IPS DF 6.9 (cell line): ENCODE data around the gene LAMP5.

Experiments
- DNase-seq: peaks from one replicate; pipeline ENCODE4 v3.0.0-alpha.2; 2013; ENCODE audit warnings: low read depth, low spot score
- H3K27ac ChIP-seq: one replicate; pipeline ENCODE4 v1.5.1; 2013; ENCODE audit warnings: low read length, control low read depth
- H3K27me3 ChIP-seq: 2 replicates; pipeline ENCODE4 v1.6.1; 2013; ENCODE audit warnings: mild to moderate bottlenecking, low read length; ENCODE audit not compliant: control insufficient read depth, insufficient read depth
- H3K36me3 ChIP-seq: 2 replicates; pipeline ENCODE4 v1.6.1; 2013; ENCODE audit warnings: low read length; ENCODE audit not compliant: control insufficient read depth, insufficient read depth
- H3K4me1 ChIP-seq: 2 replicates; pipeline ENCODE4 v1.6.1; 2013; ENCODE audit warnings: low read length; ENCODE audit not compliant: control insufficient read depth, insufficient read depth
- H3K4me3 ChIP-seq: 2 replicates; pipeline ENCODE4 v1.5.1; 2013; ENCODE audit warnings: mild to moderate bottlenecking, low read length
- H3K9me3 ChIP-seq: 2 replicates; pipeline ENCODE4 v1.6.1; 2013; ENCODE audit warnings: low read length, inconsistent platforms; ENCODE audit not compliant: control insufficient read depth, insufficient read depth
- WGBS: extraction: QIAGEN DNeasy Blood & Tissue Kit; methylation state at CpG from one replicate; pipeline ENCODE4 v1.1.7; 2013; ENCODE audit warnings: mixed read lengths, missing lambda C conversion rate; ENCODE audit not compliant: insufficient read length, insufficient coverage; 5-methylcytosine and 5-hydroxymethylcytosine counted together

Gene LAMP5

DNA sequence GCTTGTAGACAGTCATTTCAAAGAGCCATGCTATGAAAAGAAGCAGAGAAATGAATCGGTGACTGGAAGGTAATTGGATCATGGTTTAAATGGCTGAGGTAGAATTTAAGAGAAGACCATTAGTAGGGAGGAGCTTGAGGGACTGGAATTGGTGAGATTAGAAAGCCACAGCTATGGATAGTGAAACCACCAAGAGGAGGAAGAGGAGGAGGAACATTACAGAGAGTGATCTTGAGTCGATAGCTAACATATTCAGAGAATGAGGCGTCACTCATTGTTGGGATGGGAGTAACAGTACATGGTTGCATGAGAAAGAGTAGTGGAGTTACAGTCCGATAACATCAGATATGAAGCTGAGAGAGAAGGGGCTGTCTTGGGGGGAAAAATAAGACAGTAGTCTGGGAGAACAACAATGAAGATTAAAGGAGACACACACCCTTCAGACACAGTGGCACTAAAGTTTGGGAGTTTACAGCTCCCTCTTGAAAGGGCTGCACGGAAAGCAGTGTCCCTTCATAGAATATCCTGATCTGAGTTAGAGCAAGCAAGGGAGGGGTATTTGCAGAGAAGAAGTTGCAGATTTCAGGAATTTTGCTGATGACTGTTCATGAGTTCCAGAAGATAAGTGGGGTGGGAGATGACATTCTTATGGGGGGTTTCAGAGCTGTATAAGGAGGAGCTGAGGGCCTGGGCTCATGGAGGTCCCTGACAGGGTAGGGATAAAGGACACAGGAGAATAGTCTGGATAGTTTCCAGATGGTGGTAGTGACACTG lies 15.1 kb upstream of the LAMP5 start:
- no CpG with 5 or more reads among the region's 5 CpGs for WGBS
- H3K4me1 ChIP-seq, result no peaks in the 10 kb centered on the region
- DNase-seq, result no peak
- H3K9me3 ChIP-seq, result no peaks in the 10 kb centered on the region
- no peak overlapping the region for H3K27ac ChIP-seq
- H3K27me3 ChIP-seq, result no peaks in the 10 kb centered on the region
- H3K36me3 ChIP-seq, result no peaks in the 10 kb centered on the region
- no peak overlapping the region for H3K4me3 ChIP-seq

DNA sequence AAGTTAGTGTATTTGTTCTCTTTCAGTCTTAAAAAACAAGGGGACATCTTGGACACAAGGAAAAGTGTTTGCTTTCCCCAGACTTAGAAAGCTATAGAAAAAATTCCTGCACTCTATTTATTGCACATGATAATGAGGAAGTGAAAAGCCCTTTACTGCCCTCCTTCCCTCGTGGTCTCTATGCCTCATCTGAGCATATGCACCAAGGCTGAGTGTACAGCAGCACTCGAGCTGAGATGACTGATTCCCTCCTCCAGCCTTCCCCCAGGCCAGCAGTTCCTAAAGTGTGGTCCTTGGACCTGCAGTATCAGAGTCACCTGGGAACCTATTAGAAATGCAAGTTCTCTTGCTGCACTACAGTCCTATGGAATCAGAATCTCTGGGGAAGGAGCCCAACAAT lies 14.3 kb upstream of the LAMP5 start:
- Histone ChIP-seq H3K36me3 (no peaks in the 10 kb centered on the region), H3K27me3 (peaks cover under 1% of the 10 kb centered on the region; the same call in 1 of the 2 replicates), H3K4me3 (no peak overlapping the region), H3K27ac (no peak overlapping the region), H3K9me3 (no peaks in the 10 kb centered on the region), H3K4me1 (no peaks in the 10 kb centered on the region)
- no CpG with 5 or more reads among the region's 2 CpGs for WGBS
- DNase-seq, result no peak

DNA sequence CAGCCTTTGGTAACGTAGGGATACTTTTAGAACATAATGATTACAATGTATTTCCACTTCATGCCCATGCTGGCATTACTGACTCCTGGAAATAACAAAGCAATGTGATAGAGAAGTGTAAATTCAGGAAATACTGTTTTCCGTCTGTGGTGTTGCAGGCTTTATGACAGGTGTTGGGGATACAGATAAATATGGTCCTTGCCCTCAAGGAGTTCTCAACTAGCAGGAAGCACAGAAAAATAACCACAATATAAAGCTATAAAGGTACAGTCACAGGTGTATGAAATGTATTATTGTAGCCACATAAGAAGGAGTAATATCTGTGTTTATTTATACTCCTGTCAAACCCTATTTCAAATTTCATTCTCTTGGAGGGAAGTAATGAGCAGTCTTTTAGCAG lies 12.9 kb upstream of the LAMP5 start:
- Histone ChIP-seq H3K9me3 (no peaks in the 10 kb centered on the region), H3K4me3 (no peak overlapping the region), H3K36me3 (no peaks in the 10 kb centered on the region), H3K27ac (no peak overlapping the region), H3K4me1 (no peaks in the 10 kb centered on the region), H3K27me3 (peaks cover 14% of the 10 kb centered on the region)
- WGBS, result no CpG with 5 or more reads among the region's 2 CpGs
- no peak for DNase-seq

DNA sequence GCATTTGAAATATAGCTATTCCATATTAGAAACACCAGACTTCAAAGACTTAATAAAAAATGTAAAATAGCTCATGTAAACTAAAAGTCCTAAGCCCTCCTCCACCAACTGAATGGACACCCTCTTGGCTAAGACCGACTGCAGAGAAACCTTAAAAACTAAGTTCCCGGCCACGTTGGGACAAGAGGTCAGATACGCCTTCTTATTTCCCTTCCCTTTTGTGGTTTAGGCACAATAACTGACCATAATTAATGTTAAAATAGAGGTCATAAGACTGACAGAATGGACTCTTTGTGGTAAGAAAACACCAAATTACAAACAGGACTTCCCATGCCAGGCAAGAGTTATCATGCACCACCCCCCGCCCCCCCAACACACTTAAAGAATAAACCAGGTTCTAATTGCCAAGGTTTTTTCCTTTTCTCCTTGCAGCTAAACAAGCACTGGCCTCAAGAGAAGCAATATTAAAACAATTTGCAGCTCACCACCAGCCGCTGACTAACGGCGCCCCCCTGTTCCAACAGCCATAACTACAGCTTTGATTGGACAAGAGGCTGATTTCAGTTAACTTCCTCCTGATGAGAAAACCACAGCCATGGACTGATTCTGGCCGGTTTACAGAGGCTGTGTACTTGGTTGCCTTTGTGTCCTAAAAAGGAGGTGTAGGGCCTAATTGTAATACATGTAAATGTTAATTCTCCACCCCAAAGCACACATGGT lies 10.7 kb upstream of the LAMP5 start:
- DNase-seq, result no peak

DNA sequence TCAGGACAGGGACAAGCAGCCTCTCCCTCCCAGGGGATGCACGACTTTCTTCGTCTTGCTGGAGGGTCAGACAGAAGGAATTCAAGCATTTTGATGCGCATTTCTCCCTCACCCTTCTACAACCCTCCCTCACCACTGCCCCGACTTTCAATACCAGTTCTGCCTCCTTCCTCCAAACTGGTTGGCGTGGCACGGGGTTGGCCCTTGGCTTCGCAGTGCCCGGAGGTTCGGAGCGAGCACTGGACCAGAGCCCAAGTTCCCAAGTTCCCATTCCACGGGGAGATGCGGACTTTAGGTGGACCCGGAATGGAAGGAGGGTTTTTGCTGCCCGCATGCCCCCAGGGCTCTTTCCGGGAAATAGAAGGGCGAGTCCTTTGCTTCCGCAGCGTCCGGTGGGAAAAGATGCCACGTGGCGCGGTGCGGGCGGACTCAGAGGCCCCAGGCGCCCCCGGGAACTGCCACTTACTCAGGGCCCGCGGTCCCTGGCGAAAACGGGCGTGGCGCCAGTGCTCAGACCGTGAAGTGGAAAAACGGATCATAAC lies 8.0 kb upstream of the LAMP5 start:
- no peak overlapping the region for H3K27ac ChIP-seq
- H3K27me3 ChIP-seq, result peaks cover 58% of the 10 kb centered on the region
- WGBS, result no CpG with 5 or more reads among the region's 34 CpGs
- no peak overlapping the region for H3K4me3 ChIP-seq
- H3K4me1 ChIP-seq, result peaks cover 5% of the 10 kb centered on the region
- DNase-seq, result no peak
- no peaks in the 10 kb centered on the region for H3K9me3 ChIP-seq
- H3K36me3 ChIP-seq, result no peaks in the 10 kb centered on the region

More for the DNA sequence above, 10.7 kb upstream of the LAMP5 start:
- WGBS, result no CpG with 5 or more reads among the region's 9 CpGs
- peaks cover 3% of the 10 kb centered on the region; the same call in 1 of the 2 replicates for H3K4me1 ChIP-seq
- H3K4me3 ChIP-seq, result no peak overlapping the region
- H3K9me3 ChIP-seq, result no peaks in the 10 kb centered on the region
- peaks cover 36% of the 10 kb centered on the region for H3K27me3 ChIP-seq
- H3K27ac ChIP-seq, result no peak overlapping the region
- no peaks in the 10 kb centered on the region for H3K36me3 ChIP-seq

DNA sequence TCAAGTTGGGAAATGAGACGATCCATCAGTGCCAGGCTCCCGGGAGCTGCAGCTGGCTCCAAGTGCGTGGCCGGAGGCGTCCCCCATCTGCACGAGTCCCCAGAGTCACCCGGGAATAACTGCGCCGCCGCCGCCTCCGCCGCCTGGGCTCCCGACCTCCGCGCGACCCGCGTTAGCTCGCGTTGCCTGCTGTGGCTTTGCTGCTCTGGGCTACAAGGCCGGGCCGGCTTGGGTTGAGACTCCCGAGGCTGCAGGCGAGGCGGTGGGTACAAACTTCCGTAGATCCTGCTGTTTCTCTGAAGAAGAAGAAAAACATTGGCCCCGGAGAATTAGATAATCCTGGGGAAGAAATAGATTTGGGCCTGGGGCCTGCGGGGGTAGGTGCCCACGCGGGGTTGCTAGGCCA lies 7.4 kb upstream of the LAMP5 start:
- Histone ChIP-seq H3K27ac (no peak overlapping the region), H3K9me3 (no peaks in the 10 kb centered on the region), H3K36me3 (no peaks in the 10 kb centered on the region), H3K4me1 (peaks cover 5% of the 10 kb centered on the region), H3K27me3 (peaks cover 58% of the 10 kb centered on the region), H3K4me3 (no peak overlapping the region)
- no CpG with 5 or more reads among the region's 31 CpGs for WGBS
- DNase-seq, result no peak

DNA sequence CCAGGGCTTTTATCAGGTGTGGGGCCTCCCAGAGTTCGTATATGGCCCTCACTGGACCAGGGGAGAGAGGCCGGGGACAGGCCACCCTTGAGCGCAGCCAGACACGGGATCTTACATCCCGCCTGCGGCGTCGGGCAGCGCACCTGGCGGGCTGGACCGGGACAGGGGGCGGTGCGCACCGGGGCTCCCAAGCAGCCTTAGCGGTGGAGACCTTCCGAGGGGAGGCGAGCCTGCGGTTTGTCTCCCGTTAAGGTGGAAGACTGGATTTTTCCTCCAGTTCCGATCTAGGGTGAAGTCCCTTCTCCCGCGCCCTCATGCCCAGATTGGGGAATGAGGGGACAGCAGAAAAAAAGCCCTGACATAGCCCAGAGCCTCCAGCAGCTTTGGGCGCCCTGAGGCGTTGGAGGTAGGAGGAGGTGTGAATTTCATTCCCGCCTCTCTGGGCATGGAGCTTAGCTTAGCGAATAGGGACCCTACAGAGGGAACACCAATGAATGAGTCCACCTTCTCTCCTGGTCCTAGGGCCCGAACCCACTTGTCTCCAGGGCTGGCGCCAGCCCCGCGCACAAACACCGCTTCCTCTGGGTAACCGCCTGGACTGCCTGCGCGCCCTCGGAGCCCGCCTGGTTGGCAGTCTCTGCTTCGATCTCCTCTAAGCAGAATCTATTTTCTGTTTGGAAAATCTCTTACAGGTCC lies 6.7 kb upstream of the LAMP5 start:
- Histone ChIP-seq H3K4me1 (peaks cover 5% of the 10 kb centered on the region), H3K27ac (no peak overlapping the region), H3K27me3 (peaks cover 58% of the 10 kb centered on the region), H3K4me3 (no peak overlapping the region), H3K36me3 (no peaks in the 10 kb centered on the region), H3K9me3 (no peaks in the 10 kb centered on the region)
- no peak for DNase-seq
- no CpG with 5 or more reads among the region's 37 CpGs for WGBS

DNA sequence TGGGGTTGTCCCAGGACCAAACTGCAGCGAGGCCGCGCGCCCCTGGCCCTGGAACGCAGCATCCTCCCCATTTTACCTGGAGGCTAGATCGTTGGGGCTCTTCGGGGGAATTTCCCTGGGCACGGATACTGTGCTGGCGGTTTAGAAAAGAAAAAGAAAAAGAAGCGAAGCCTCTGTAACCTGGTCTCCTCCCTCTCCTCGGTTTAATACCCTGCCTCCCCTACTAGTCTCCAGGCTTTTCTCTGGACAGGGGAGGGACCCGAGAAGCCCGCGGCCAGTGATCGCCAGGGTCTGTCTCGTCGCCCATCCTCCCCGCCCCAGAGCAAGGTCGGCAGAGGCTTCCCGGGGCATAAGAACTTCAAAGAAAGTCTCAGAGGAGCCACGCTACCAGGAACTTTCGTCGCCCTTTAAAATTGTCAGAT lies 6.1 kb upstream of the LAMP5 start:
- H3K27me3 ChIP-seq, result peaks cover 58% of the 10 kb centered on the region
- no peaks in the 10 kb centered on the region for H3K36me3 ChIP-seq
- no peaks in the 10 kb centered on the region for H3K9me3 ChIP-seq
- peak overlapping the region; percentile 3; the same call in 1 of the 2 replicates for H3K4me3 ChIP-seq
- H3K27ac ChIP-seq, result no peak overlapping the region
- DNase-seq, result no peak
- H3K4me1 ChIP-seq, result peaks cover 5% of the 10 kb centered on the region
- no CpG with 5 or more reads among the region's 23 CpGs for whole genome bisulfite sequencing

DNA sequence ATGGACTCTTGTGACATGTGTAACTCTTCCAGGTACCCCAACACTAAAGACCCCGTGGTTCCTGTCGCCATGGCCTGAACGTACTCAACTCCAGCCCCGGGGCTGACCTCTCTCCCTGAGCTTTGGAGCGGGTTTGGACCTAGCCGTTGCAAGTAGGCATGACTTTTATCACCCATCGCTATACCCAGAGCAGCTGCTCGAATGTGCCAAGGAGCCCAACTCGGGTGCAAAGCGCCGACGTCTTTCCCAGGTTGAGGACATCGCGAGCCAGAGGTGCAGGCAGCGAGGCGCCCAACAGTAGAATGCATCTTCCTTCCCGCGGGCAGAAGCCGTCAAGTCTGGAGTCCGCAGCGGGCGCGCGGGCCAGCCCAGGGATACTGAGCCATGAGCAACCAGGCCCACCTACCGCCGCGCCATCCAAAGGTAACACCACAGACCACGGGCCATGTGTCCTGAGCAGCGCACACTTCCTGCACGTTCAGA lies 5.7 kb upstream of the LAMP5 start:
- Histone ChIP-seq H3K9me3 (no peaks in the 10 kb centered on the region), H3K27me3 (peaks cover 58% of the 10 kb centered on the region), H3K4me3 (peak overlapping the region; percentile 0; the same call in 1 of the 2 replicates), H3K4me1 (peaks cover 5% of the 10 kb centered on the region), H3K27ac (no peak overlapping the region), H3K36me3 (no peaks in the 10 kb centered on the region)
- no CpG with 5 or more reads among the region's 30 CpGs for WGBS
- DNase-seq, result no peak

DNA sequence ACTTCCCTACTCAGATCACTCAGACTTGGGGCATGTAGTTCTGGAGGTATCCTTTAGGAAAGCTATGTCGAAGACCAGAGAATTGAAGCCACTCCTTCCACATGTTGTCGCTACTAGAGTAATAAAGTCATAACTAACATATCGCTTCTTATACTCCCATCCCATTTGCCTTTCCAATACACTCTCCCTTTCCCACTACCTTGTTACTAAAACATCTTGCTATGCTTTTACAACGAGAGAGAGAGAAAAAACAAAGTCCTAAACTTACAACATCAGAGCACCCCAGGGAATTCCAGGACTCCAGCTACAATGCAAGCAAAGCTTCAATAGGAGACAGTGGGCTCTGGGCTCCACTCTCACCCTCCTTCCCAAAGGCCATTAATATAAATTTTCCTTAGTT lies 5.1 kb upstream of the LAMP5 start:
- H3K27ac ChIP-seq, result no peak overlapping the region
- WGBS, result 100% methylated on average over 1 of the region's 4 CpGs
- H3K4me1 ChIP-seq, result peaks cover 5% of the 10 kb centered on the region
- H3K36me3 ChIP-seq, result no peaks in the 10 kb centered on the region
- H3K4me3 ChIP-seq, result no peak overlapping the region
- no peak for DNase-seq
- H3K9me3 ChIP-seq, result no peaks in the 10 kb centered on the region
- H3K27me3 ChIP-seq, result peaks cover 63% of the 10 kb centered on the region
